HG03565 (cell line): Measurements from ENCODE around the gene ZCCHC2.

Source experiments
- ATAC-seq: cut with Tn5 transposase; IDR thresholded peaks from one replicate; pipeline ENCODE4 v1.9.1; 2021; ENCODE audit warnings: mild to moderate bottlenecking, moderate library complexity; ENCODE audit not compliant: unreplicated experiment

The ZCCHC2 gene

GRCh38 chr18:62605685-62606084 is 82.9 kb downstream of the ZCCHC2 start:
- no peak for ATAC-seq

GRCh38 chr18:62606106-62606505 is 83.3 kb downstream of the ZCCHC2 start:
- no peak for ATAC-seq

GRCh38 chr18:62607302-62607701 is 84.5 kb downstream of the ZCCHC2 start:
- ATAC-seq, result no peak

GRCh38 chr18:62607708-62608428 is 85.0 kb downstream of the ZCCHC2 start:
- no peak for ATAC-seq

GRCh38 chr18:62609764-62610163 is 86.9 kb downstream of the ZCCHC2 start:
- ATAC-seq, result no peak

GRCh38 chr18:62610351-62610700 is 87.5 kb downstream of the ZCCHC2 start:
- no peak for ATAC-seq

GRCh38 chr18:62610701-62611411 is 88.0 kb downstream of the ZCCHC2 start:
- no peak for ATAC-seq

- no peak for ATAC-seq
Observed at GRCh38 chr18:62611453-62612288, 88.8 kb downstream of the ZCCHC2 start.

- no peak for ATAC-seq
Observed at GRCh38 chr18:62612289-62612645, 89.4 kb downstream of the ZCCHC2 start.

GRCh38 chr18:62612776-62613175 is 90.0 kb downstream of the ZCCHC2 start:
- ATAC-seq, result no peak

GRCh38 chr18:62614494-62614893 is 91.7 kb downstream of the ZCCHC2 start:
- no peak for ATAC-seq

GRCh38 chr18:62616331-62616805 is 93.5 kb downstream of the ZCCHC2 start:
- ATAC-seq, result no peak

GRCh38 chr18:62617793-62618591 is 95.2 kb downstream of the ZCCHC2 start:
- no peak for ATAC-seq

- ATAC-seq, result no peak
Observed at GRCh38 chr18:62618735-62619134, 95.9 kb downstream of the ZCCHC2 start.

GRCh38 chr18:62621546-62621945 is 98.7 kb downstream of the ZCCHC2 start:
- ATAC-seq, result no peak

GRCh38 chr18:62625019-62625418 is 102.2 kb downstream of the ZCCHC2 start:
- ATAC-seq, result no peak
